ENCODE data around the gene MMRN2.
"Not testable (repeated sequence)": the region's sequence is repeated elsewhere in the genome, so short reads cannot be mapped to it uniquely, and the experiment has no call there.

MMRN2 gene

DNA sequence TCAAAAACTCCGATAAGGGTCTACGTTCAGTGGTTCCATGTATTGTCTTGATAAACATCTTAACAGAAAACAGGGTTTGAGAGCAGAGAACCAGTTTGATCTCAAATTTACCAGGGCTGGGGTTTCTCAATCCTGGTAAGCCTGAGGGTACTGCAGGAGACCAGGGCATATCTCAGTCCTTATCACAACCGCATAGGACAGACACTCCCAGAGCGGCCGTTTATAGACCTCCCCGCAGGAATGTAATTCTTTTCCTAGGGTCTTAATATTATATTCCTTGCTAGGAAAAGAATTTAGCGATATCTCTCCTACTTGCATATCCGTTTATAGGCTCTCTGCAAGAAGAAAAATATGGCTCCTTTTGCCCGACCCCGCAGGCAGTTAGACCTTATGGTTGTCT lies 4.7 kb downstream of the MMRN2 start:
- not testable (repeated sequence) for H3K4me3 ChIP-seq (ENCODE audit: low read depth in 1 of 2, low read length in 2 of 2); H3K27me3 ChIP-seq (ENCODE audit: low read depth, low read length); H3K36me3 ChIP-seq (ENCODE audit: control insufficient read depth in 1 of 2, insufficient read depth in 2 of 2, low read length in 2 of 2); H3K27ac ChIP-seq (ENCODE audit: low read length); H3K4me1 ChIP-seq (ENCODE audit: control insufficient read depth in 1 of 2, insufficient read depth in 2 of 2, low read length in 2 of 2); H3K9me3 ChIP-seq (ENCODE audit: control insufficient read depth in 1 of 2, low read length in 2 of 2)

DNA sequence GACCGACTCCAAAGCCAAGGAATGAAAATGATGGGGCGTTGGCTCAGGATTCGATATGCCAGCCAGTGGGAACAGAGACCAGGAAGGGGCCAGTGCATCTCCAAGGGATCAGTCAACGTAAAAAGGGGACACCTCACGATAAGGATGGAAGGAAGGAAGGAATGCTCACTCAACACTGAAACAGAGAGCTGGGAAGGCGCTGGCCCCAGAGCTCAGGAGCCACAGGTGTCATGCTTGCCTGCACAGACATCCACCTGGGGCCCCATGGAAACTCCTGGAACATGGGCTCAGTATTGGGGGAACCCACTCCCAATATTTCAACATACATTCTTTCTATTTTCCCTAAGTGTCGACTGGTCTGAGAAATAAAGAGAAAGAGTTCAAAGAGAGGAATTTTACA lies 5.3 kb downstream of the MMRN2 start:
- H3K27ac ChIP-seq (ENCODE audit: low read length), result no peak overlapping the region
- no peak overlapping the region for H3K4me3 ChIP-seq (ENCODE audit: low read depth in 1 of 2, low read length in 2 of 2)
- H3K27me3 ChIP-seq (ENCODE audit: low read depth, low read length), result no peaks in the 10 kb centered on the region
- H3K4me1 ChIP-seq (ENCODE audit: control insufficient read depth in 1 of 2, insufficient read depth in 2 of 2, low read length in 2 of 2), result peaks cover 0 to 4% of the 10 kb centered on the region in 2 donors
- H3K9me3 ChIP-seq (ENCODE audit: control insufficient read depth in 1 of 2, low read length in 2 of 2), result peaks cover 0 to 4% of the 10 kb centered on the region in 2 donors
- H3K36me3 ChIP-seq (ENCODE audit: control insufficient read depth in 1 of 2, insufficient read depth in 2 of 2, low read length in 2 of 2), result no peaks in the 10 kb centered on the region

DNA sequence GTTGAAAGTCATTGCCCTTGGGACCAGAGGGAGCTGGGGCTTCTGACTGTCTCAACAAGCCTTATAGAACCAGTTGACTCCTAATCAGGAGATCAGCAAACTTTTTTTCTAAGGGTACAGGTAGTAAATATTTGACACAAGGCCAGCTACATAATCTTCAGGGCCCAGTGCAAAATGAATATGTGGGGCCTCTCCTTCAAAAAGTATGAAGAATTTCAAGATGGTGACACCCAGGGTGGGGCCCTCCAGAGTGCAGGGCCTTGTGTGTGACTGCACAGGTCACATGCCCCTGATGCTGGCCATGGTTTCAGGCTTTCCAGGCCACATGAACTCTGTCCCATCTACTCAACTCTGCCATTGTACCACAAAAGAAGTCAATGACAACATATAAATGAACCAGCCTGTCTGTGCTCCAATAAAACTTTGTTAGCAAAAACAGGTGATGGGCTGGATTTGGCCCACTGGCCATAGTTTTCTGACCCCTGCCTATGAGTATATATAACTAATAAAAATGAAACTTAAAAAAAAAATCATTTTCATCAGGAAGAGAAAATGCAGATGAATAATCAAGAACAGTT lies 6.1 kb downstream of the MMRN2 start:
- Histone ChIP-seq H3K27me3 (ENCODE audit: low read depth, low read length) (no peaks in the 10 kb centered on the region), H3K4me1 (ENCODE audit: control insufficient read depth in 1 of 2, insufficient read depth in 2 of 2, low read length in 2 of 2) (peaks cover 0 to 4% of the 10 kb centered on the region in 2 donors), H3K4me3 (ENCODE audit: low read depth in 1 of 2, low read length in 2 of 2) (no peak overlapping the region), H3K36me3 (ENCODE audit: control insufficient read depth in 1 of 2, insufficient read depth in 2 of 2, low read length in 2 of 2) (no peaks in the 10 kb centered on the region), H3K27ac (ENCODE audit: low read length) (no peak overlapping the region), H3K9me3 (ENCODE audit: control insufficient read depth in 1 of 2, low read length in 2 of 2) (peaks cover 0 to 4% of the 10 kb centered on the region in 2 donors)

DNA sequence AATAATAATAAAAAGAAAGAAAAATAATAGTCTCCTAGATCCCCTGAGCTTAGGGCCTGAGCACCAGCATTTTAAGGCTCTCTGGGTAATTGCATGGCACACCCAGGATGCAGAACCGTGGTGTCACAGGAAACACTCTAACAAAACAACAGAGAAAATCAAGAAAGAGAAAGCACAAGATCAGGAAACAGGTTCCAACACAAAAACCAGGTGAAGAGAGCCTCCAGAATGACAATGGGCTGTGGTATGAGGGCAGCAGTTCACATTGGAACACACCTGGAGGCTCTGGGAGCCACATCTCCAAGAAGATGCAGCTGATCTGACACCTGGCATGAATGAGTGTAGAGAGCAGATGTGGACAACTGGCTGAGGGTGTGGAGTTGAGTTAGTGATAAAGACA lies 7.1 kb downstream of the MMRN2 start:
- H3K4me1 ChIP-seq (ENCODE audit: control insufficient read depth in 1 of 2, insufficient read depth in 2 of 2, low read length in 2 of 2), result peaks cover 0 to 12% of the 10 kb centered on the region in 2 donors
- no peak overlapping the region for H3K4me3 ChIP-seq (ENCODE audit: low read depth in 1 of 2, low read length in 2 of 2)
- no peak overlapping the region for H3K27ac ChIP-seq (ENCODE audit: low read length)
- no peaks in the 10 kb centered on the region for H3K27me3 ChIP-seq (ENCODE audit: low read depth, low read length)
- no peaks in the 10 kb centered on the region for H3K36me3 ChIP-seq (ENCODE audit: control insufficient read depth in 1 of 2, insufficient read depth in 2 of 2, low read length in 2 of 2)
- H3K9me3 ChIP-seq (ENCODE audit: control insufficient read depth in 1 of 2, low read length in 2 of 2), result peaks cover 0 to 4% of the 10 kb centered on the region in 2 donors

DNA sequence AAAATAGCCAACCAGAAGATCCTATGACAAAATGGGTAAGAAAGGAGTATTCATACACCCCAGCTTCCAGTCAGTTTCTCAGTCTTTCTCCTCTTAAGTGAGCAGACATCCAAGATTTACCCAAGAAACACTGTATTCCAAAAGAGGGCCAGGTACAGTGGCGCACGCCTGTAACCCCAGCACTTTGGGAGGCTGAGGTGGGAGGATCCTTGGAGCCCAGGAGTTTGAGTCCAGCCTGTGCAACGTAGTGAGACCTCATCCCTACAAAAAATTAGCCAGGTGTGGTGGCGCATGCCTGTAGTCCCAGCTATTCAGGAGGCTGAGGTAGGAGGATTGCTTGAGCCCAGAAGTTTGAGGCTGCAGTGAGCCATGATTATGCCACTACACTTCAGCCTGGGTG lies 9.6 kb downstream of the MMRN2 start:
- H3K36me3 ChIP-seq (ENCODE audit: control insufficient read depth in 1 of 2, insufficient read depth in 2 of 2, low read length in 2 of 2); H3K27me3 ChIP-seq (ENCODE audit: low read depth, low read length); H3K27ac ChIP-seq (ENCODE audit: low read length); H3K4me3 ChIP-seq (ENCODE audit: low read depth in 1 of 2, low read length in 2 of 2); H3K9me3 ChIP-seq (ENCODE audit: control insufficient read depth in 1 of 2, low read length in 2 of 2): not testable (repeated sequence)
- H3K4me1 ChIP-seq (ENCODE audit: control insufficient read depth in 1 of 2, insufficient read depth in 2 of 2, low read length in 2 of 2), result peaks cover 0 to 20% of the 10 kb centered on the region in 2 donors

- H3K9me3 ChIP-seq (ENCODE audit: control insufficient read depth in 1 of 2, low read length in 2 of 2), result no peaks in the 10 kb centered on the region
- no peak overlapping the region for H3K27ac ChIP-seq (ENCODE audit: low read length)
- no peaks in the 10 kb centered on the region for H3K27me3 ChIP-seq (ENCODE audit: low read depth, low read length)
- H3K4me3 ChIP-seq (ENCODE audit: low read depth in 1 of 2, low read length in 2 of 2), result no peak overlapping the region
- peaks cover 0 to 30% of the 10 kb centered on the region in 2 donors for H3K4me1 ChIP-seq (ENCODE audit: control insufficient read depth in 1 of 2, insufficient read depth in 2 of 2, low read length in 2 of 2)
- H3K36me3 ChIP-seq (ENCODE audit: control insufficient read depth in 1 of 2, insufficient read depth in 2 of 2, low read length in 2 of 2), result no peaks in the 10 kb centered on the region
These were observed 10.9 kb downstream of the MMRN2 start for GRCh38 chr10:86946213-86947155.

DNA sequence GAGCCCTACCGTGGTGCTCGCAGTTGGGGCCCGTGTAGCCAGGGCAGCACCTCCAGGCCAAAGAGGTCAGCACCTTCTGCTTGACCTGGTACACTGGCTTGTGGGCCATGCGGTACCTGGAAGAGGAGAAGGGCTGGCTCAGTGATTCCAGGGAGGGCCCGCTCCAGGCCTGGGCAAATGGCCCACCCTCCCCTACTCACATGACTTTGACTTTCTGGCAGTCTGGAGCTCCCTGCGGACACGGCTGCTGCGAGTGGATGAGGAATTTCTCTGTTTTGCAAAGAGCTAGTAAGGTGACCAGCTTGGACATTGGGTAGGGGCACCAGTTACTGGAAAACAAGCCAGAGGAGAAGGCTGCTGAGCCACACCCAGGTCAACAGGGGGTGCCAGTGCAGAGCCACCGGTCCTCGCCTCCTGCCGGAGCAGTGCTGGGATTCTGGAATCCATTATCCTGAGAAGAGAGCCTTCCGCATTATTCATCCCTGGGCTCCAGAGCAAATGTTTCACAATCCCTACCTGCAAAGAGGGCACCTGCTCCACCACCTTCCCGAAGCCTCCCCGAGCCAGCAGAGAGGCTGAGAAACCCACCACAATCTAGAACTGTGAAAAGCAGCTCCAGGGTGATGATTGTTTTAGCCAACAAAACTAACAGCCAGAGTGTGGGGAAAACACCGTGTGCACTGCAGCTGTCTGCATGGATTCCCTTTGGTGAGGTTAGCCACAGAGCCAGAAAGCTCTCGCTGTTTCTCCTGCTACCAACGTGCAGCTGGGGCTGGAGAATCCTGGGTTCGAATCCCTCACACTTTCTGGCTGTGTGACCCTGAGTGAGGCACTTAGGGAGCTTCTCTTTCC lies 11.8 kb downstream of the MMRN2 start:
- Histone ChIP-seq H3K27ac (ENCODE audit: low read length) (no peak overlapping the region), H3K4me3 (ENCODE audit: low read depth in 1 of 2, low read length in 2 of 2) (no peak overlapping the region)

DNA sequence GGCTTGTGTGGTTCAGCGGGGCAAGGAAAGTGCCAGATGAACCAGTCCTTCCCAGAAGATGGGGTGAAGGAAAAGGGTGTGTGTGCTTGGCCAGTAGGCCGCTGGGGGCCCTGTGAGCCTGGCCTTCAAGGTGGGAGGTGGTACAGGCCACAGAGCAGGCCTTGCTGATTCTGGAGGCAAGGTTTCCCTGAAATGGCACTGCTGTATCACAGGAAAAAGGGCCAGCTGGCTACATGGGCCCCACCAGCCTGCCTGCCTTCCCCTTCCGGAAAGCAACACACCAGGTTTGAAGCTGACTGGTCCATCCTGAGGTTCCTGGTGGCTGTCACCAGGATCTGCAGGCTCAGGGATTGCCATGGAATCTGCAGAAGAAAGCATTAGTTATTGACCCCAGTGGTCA lies 12.5 kb downstream of the MMRN2 start:
- peaks cover 0 to 30% of the 10 kb centered on the region in 2 donors for H3K4me1 ChIP-seq (ENCODE audit: control insufficient read depth in 1 of 2, insufficient read depth in 2 of 2, low read length in 2 of 2)
- H3K36me3 ChIP-seq (ENCODE audit: control insufficient read depth in 1 of 2, insufficient read depth in 2 of 2, low read length in 2 of 2), result no peaks in the 10 kb centered on the region
- H3K27ac ChIP-seq (ENCODE audit: low read length), result no peak overlapping the region
- H3K9me3 ChIP-seq (ENCODE audit: control insufficient read depth in 1 of 2, low read length in 2 of 2), result no peaks in the 10 kb centered on the region
- no peaks in the 10 kb centered on the region for H3K27me3 ChIP-seq (ENCODE audit: low read depth, low read length)
- H3K4me3 ChIP-seq (ENCODE audit: low read depth in 1 of 2, low read length in 2 of 2), result no peak overlapping the region

More for the DNA sequence above, 11.8 kb downstream of the MMRN2 start:
- Histone ChIP-seq H3K27me3 (ENCODE audit: low read depth, low read length) (no peaks in the 10 kb centered on the region), H3K36me3 (ENCODE audit: control insufficient read depth in 1 of 2, insufficient read depth in 2 of 2, low read length in 2 of 2) (no peaks in the 10 kb centered on the region), H3K9me3 (ENCODE audit: control insufficient read depth in 1 of 2, low read length in 2 of 2) (no peaks in the 10 kb centered on the region), H3K4me1 (ENCODE audit: control insufficient read depth in 1 of 2, insufficient read depth in 2 of 2, low read length in 2 of 2) (peaks cover 0 to 30% of the 10 kb centered on the region in 2 donors)

GRCh38 chr10:86944471-86944870 lies 12.9 kb downstream of the MMRN2 start:
- H3K36me3 ChIP-seq (ENCODE audit: control insufficient read depth in 1 of 2, insufficient read depth in 2 of 2, low read length in 2 of 2), result no peaks in the 10 kb centered on the region
- no peak overlapping the region for H3K4me3 ChIP-seq (ENCODE audit: low read depth in 1 of 2, low read length in 2 of 2)
- no peaks in the 10 kb centered on the region for H3K9me3 ChIP-seq (ENCODE audit: control insufficient read depth in 1 of 2, low read length in 2 of 2)
- peaks cover 0 to 30% of the 10 kb centered on the region in 2 donors for H3K4me1 ChIP-seq (ENCODE audit: control insufficient read depth in 1 of 2, insufficient read depth in 2 of 2, low read length in 2 of 2)
- no peaks in the 10 kb centered on the region for H3K27me3 ChIP-seq (ENCODE audit: low read depth, low read length)
- H3K27ac ChIP-seq (ENCODE audit: low read length), result no peak overlapping the region

GRCh38 chr10:86944031-86944419 lies 13.4 kb downstream of the MMRN2 start:
- H3K4me1 ChIP-seq (ENCODE audit: control insufficient read depth in 1 of 2, insufficient read depth in 2 of 2, low read length in 2 of 2), result peaks cover 0 to 30% of the 10 kb centered on the region in 2 donors
- no peaks in the 10 kb centered on the region for H3K36me3 ChIP-seq (ENCODE audit: control insufficient read depth in 1 of 2, insufficient read depth in 2 of 2, low read length in 2 of 2)
- no peaks in the 10 kb centered on the region for H3K27me3 ChIP-seq (ENCODE audit: low read depth, low read length)
- no peak overlapping the region for H3K27ac ChIP-seq (ENCODE audit: low read length)
- H3K4me3 ChIP-seq (ENCODE audit: low read depth in 1 of 2, low read length in 2 of 2), result no peak overlapping the region
- no peaks in the 10 kb centered on the region for H3K9me3 ChIP-seq (ENCODE audit: control insufficient read depth in 1 of 2, low read length in 2 of 2)
